ENCODE data around the gene LIPC. TPM values are rescaled to one million over a fixed set of nuclear protein-coding genes. Genes with fewer than 3 reads are reported as not detected.

LIPC gene
- total and polyA plus RNA-seq, 2 experiments from 2014 or later = not detected

GRCh38 chr15:58426501-58426900 is 5.3 kb upstream of the LIPC start:
- Histone ChIP-seq H4K20me1 (replicated peaks; ENCODE audit: insufficient read depth) (no peaks in the 10 kb centered on the region), H3K27me3 (ENCODE audit: insufficient read depth) (no peaks in the 10 kb centered on the region), H3K4me1 (ENCODE audit: insufficient read depth) (no peaks in the 10 kb centered on the region), H3K4me2 (no peak overlapping the region), H2AFZ (no peak overlapping the region), H3K27ac (ENCODE audit: low read depth) (no peak overlapping the region), H3K79me2 (replicated peaks; ENCODE audit: insufficient read depth) (no peaks in the 10 kb centered on the region), H3K9me2 (ENCODE audit: insufficient read depth) (no peaks in the 10 kb centered on the region), H3K36me3 (ENCODE audit: insufficient read depth) (no peaks in the 10 kb centered on the region), H3F3A (replicated peaks; ENCODE audit: low read depth) (no peaks in the 10 kb centered on the region), H3K4me3 (no peak overlapping the region)
- H3K27me3 Mint-ChIP-seq (ENCODE audit: insufficient read depth, low read depth, poor library complexity) = peaks cover 3% of the 10 kb centered on the region
- H3K36me3 Mint-ChIP-seq (ENCODE audit: low read depth) = no peaks in the 10 kb centered on the region
- TF ChIP-seq, protein P1, sequence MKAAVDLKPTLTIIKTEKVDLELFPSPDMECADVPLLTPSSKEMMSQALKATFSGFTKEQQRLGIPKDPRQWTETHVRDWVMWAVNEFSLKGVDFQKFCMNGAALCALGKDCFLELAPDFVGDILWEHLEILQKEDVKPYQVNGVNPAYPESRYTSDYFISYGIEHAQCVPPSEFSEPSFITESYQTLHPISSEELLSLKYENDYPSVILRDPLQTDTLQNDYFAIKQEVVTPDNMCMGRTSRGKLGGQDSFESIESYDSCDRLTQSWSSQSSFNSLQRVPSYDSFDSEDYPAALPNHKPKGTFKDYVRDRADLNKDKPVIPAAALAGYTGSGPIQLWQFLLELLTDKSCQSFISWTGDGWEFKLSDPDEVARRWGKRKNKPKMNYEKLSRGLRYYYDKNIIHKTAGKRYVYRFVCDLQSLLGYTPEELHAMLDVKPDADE (IDR thresholded peaks at IDR 0.05) = no peak
- TF ChIP-seq EZH2 (IDR thresholded peaks at IDR 0.05; ENCODE audit: low read depth, unreplicated experiment) = no peak
- no peak for TF ChIP-seq CTCF (conservative IDR thresholded peaks at IDR 0.05; ENCODE audit: low read depth in 2 of 2)
- no peak for TF ChIP-seq EZH2phosphoT487 (IDR thresholded peaks at IDR 0.05; ENCODE audit: unreplicated experiment)
- TF ChIP-seq ZNF114 (CRISPR knock-in tag; IDR thresholded peaks at IDR 0.05) = no peak
- ATAC-seq = no peak
- H3K27ac Mint-ChIP-seq = no peak overlapping the region
- H3K9me3 Mint-ChIP-seq = no peaks in the 10 kb centered on the region
- H3K4me3 Mint-ChIP-seq = no peak overlapping the region
- DNase-seq (ENCODE audit: low spot score) = no peak
- no peaks in the 10 kb centered on the region for H3K4me1 Mint-ChIP-seq

DNA sequence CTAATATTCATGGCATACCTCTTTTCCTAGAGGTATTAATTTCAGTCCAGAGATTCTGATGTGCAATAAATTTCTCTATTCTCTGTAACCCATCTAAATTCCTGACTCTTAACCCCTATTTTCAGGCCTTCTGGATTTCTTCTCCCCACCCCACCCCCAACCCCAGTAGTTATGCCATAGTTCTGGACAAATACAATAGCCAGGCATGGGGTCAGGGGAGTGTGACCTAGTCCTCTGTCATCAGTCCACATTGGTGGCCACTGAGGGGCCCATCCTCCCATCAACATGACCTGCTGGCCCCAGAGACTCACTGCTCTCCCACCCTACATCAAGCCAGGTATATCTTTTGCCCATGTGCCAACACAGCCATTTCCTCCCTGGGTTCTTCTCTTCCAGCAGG is 3.8 kb upstream of the LIPC start:
- H3K27me3 ChIP-seq (ENCODE audit: insufficient read depth) = no peaks in the 10 kb centered on the region
- H3K4me3 Mint-ChIP-seq = no peak overlapping the region
- H3K4me1 Mint-ChIP-seq = no peaks in the 10 kb centered on the region
- H3K4me3 ChIP-seq = no peak overlapping the region
- H3K4me2 ChIP-seq = no peak overlapping the region
- DNase-seq (ENCODE audit: low spot score) = no peak
- no peaks in the 10 kb centered on the region for H3F3A ChIP-seq (replicated peaks; ENCODE audit: low read depth)
- no peak for ATAC-seq
- H3K4me1 ChIP-seq (ENCODE audit: insufficient read depth) = no peaks in the 10 kb centered on the region
- H3K79me2 ChIP-seq (replicated peaks; ENCODE audit: insufficient read depth) = no peaks in the 10 kb centered on the region
- no peaks in the 10 kb centered on the region for H3K36me3 ChIP-seq (ENCODE audit: insufficient read depth)
- H3K27ac Mint-ChIP-seq = no peak overlapping the region
- H3K27me3 Mint-ChIP-seq (ENCODE audit: insufficient read depth, low read depth, poor library complexity) = peaks cover 3% of the 10 kb centered on the region
- no peaks in the 10 kb centered on the region for H3K9me2 ChIP-seq (ENCODE audit: insufficient read depth)
- no peak overlapping the region for H2AFZ ChIP-seq
- H3K9me3 Mint-ChIP-seq = no peaks in the 10 kb centered on the region
- no peaks in the 10 kb centered on the region for H4K20me1 ChIP-seq (replicated peaks; ENCODE audit: insufficient read depth)
- no peak overlapping the region for H3K27ac ChIP-seq (ENCODE audit: low read depth)
- H3K36me3 Mint-ChIP-seq (ENCODE audit: low read depth) = no peaks in the 10 kb centered on the region
- TF ChIP-seq JUNB (IDR thresholded peaks at IDR 0.05; ENCODE audit: unreplicated experiment) (no peak), CTCF (conservative IDR thresholded peaks at IDR 0.05; ENCODE audit: low read depth in 2 of 2) (no peak), POLR2AphosphoS5 (IDR thresholded peaks at IDR 0.05; ENCODE audit: low read depth) (no peak), EZH2phosphoT487 (IDR thresholded peaks at IDR 0.05; ENCODE audit: unreplicated experiment) (no peak), ZNF331 (CRISPR knock-in tag; IDR thresholded peaks at IDR 0.05; ENCODE audit: low read depth) (no peak), CREB1 (CRISPR knock-in tag; IDR thresholded peaks at IDR 0.05; ENCODE audit: low read depth) (no peak), ZNF114 (CRISPR knock-in tag; IDR thresholded peaks at IDR 0.05) (no peak)
- TF ChIP-seq, protein P1 (IDR thresholded peaks at IDR 0.05) = no peak
